Mammary epithelial cell (primary cell): ENCODE results near the gene SLC66A1.

ENCODE experiments used
- EZH2 ChIP-seq: IDR thresholded peaks from 2 replicates; pipeline ENCODE4 v1.6.1; 2012; ENCODE audit warnings: low read length, inconsistent platforms, borderline replicate concordance
- TF ChIP-seq, protein P1 (sequence below), 2 donors: IDR thresholded peaks in 1 of 2; conservative IDR thresholded peaks in 1 of 2; 2 replicates each; pipeline ENCODE4 v1.5.1; 2011 to 2012; ENCODE audit warnings: inconsistent platforms in 2 of 2, low read length in 2 of 2, mild to moderate bottlenecking in 2 of 2, control low read depth in 1 of 2, low read depth in 1 of 2; ENCODE audit not compliant: insufficient read depth in 1 of 2; ENCODE audit errors: extremely low read depth in 1 of 2

GRCh38 chr1:19268445-19268844, 43.7 kb upstream of the SLC66A1 start:
- TF ChIP-seq, protein P1, sequence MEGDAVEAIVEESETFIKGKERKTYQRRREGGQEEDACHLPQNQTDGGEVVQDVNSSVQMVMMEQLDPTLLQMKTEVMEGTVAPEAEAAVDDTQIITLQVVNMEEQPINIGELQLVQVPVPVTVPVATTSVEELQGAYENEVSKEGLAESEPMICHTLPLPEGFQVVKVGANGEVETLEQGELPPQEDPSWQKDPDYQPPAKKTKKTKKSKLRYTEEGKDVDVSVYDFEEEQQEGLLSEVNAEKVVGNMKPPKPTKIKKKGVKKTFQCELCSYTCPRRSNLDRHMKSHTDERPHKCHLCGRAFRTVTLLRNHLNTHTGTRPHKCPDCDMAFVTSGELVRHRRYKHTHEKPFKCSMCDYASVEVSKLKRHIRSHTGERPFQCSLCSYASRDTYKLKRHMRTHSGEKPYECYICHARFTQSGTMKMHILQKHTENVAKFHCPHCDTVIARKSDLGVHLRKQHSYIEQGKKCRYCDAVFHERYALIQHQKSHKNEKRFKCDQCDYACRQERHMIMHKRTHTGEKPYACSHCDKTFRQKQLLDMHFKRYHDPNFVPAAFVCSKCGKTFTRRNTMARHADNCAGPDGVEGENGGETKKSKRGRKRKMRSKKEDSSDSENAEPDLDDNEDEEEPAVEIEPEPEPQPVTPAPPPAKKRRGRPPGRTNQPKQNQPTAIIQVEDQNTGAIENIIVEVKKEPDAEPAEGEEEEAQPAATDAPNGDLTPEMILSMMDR (conservative IDR thresholded peaks at IDR 0.05 in 1 of 2, IDR thresholded peaks at IDR 0.05 in 1 of 2; ENCODE audit: extremely low read depth in 1 of 2, insufficient read depth in 1 of 2, low read depth in 1 of 2, low read length in 2 of 2), result no peak
- no peak for TF ChIP-seq EZH2
